Osteoblast (primary cell): ENCODE results near the gene HMSD. TPM values are rescaled to one million over a fixed set of nuclear protein-coding genes. Genes with fewer than 3 reads are reported as not detected.

Source experiments
- DNase-seq: peaks from one replicate; pipeline ENCODE4 v3.0.0; 2011; ENCODE audit warnings: low spot score, mixed read lengths; ENCODE audit not compliant: insufficient read length; ENCODE audit errors: missing footprints
- H2AFZ ChIP-seq: 2 replicates; pipeline ENCODE4 v1.6.0; 2011; ENCODE audit warnings: mild to moderate bottlenecking, low read length
- H3K27ac ChIP-seq: 2 replicates; pipeline ENCODE4 v1.5.1; 2011; ENCODE audit warnings: mild to moderate bottlenecking, low read depth, low read length, moderate library complexity
- H3K27me3 ChIP-seq: 2 replicates; pipeline ENCODE4 v1.6.0; 2012; ENCODE audit warnings: mild to moderate bottlenecking, control low read depth, inconsistent platforms, low read length, moderate library complexity; ENCODE audit not compliant: insufficient read depth
- H3K36me3 ChIP-seq: 2 replicates; pipeline ENCODE4 v1.5.1; 2011; ENCODE audit warnings: mild to moderate bottlenecking, low read length, control low read depth, moderate library complexity; ENCODE audit not compliant: insufficient read depth
- H3K4me1 ChIP-seq: 2 replicates; pipeline ENCODE4 v1.5.1; 2011; ENCODE audit warnings: mild to moderate bottlenecking, low read length, control low read depth, moderate library complexity; ENCODE audit not compliant: insufficient read depth
- H3K4me2 ChIP-seq: 2 replicates; pipeline ENCODE4 v1.6.0; 2011; ENCODE audit warnings: mild to moderate bottlenecking, low read length; ENCODE audit not compliant: insufficient read depth
- H3K4me3 ChIP-seq: fragments of 200-600 bp; sonication (generic); 3 replicates; pipeline ENCODE4 v1.5.1; 2012; ENCODE audit warnings: mild to moderate bottlenecking, low read length, inconsistent platforms; ENCODE audit not compliant: insufficient read depth
- H3K79me2 ChIP-seq: 2 replicates; pipeline ENCODE4 v1.6.0; 2012; ENCODE audit warnings: mild to moderate bottlenecking, low read length, control low read depth, inconsistent platforms; ENCODE audit not compliant: insufficient read depth
- H3K9me3 ChIP-seq: 2 replicates; pipeline ENCODE4 v1.5.1; 2011; ENCODE audit warnings: low read depth, low read length, control low read depth
- H4K20me1 ChIP-seq: 2 replicates; pipeline ENCODE4 v1.6.0; 2012; ENCODE audit warnings: mild to moderate bottlenecking, low read length, control low read depth; ENCODE audit not compliant: insufficient read depth
- CTCF ChIP-seq: IDR thresholded peaks from 2 replicates; pipeline ENCODE4 v1.5.1; 2011; ENCODE audit warnings: mild to moderate bottlenecking, low read depth, low read length, moderate library complexity; ENCODE audit errors: extremely low read depth
- total RNA-seq: library from RNA; depleted of rRNA; stranded (reverse); fragments of >200 nt; gene quantifications from 2 replicates; pipeline ENCODE4 v1.2.3, GENCODE V29; 2012

The HMSD gene
- total RNA-seq, 1 donor = 1.4 TPM

- DNase-seq = no peak
- Histone ChIP-seq H3K4me1 (peaks cover 3% of the 10 kb centered on the region), H3K9me3 (no peaks in the 10 kb centered on the region), H3K36me3 (no peaks in the 10 kb centered on the region), H3K79me2 (no peaks in the 10 kb centered on the region), H2AFZ (no peak overlapping the region), H3K4me2 (no peak overlapping the region), H3K4me3 (no peak overlapping the region), H3K27ac (no peak overlapping the region), H3K27me3 (peaks cover 6% of the 10 kb centered on the region), H4K20me1 (no peaks in the 10 kb centered on the region)
- no peak for TF ChIP-seq CTCF
Measured at GRCh38 chr18:63947051-63947790, 1.9 kb upstream of the HMSD start.

GRCh38 chr18:63951302-63951705 is 2.2 kb downstream of the HMSD start:
- H3K4me1 ChIP-seq = peaks cover 3% of the 10 kb centered on the region
- TF ChIP-seq CTCF = peak; percentile 45
- H2AFZ ChIP-seq = no peak overlapping the region
- H3K79me2 ChIP-seq = no peaks in the 10 kb centered on the region
- H3K4me2 ChIP-seq = no peak overlapping the region
- H3K27ac ChIP-seq = no peak overlapping the region
- no peak overlapping the region for H3K4me3 ChIP-seq
- H3K36me3 ChIP-seq = no peaks in the 10 kb centered on the region
- H4K20me1 ChIP-seq = no peaks in the 10 kb centered on the region
- H3K9me3 ChIP-seq = no peaks in the 10 kb centered on the region
- peaks cover 19% of the 10 kb centered on the region for H3K27me3 ChIP-seq
- peak; percentile 60 for DNase-seq

GRCh38 chr18:63953811-63954210 is 4.7 kb downstream of the HMSD start:
- Histone ChIP-seq H3K36me3 (no peaks in the 10 kb centered on the region), H3K79me2 (no peaks in the 10 kb centered on the region), H3K4me1 (peaks cover 2% of the 10 kb centered on the region), H4K20me1 (no peaks in the 10 kb centered on the region), H3K27ac (no peak overlapping the region), H3K9me3 (no peaks in the 10 kb centered on the region), H2AFZ (no peak overlapping the region), H3K4me3 (no peak overlapping the region), H3K27me3 (peaks cover 19% of the 10 kb centered on the region), H3K4me2 (no peak overlapping the region)
- DNase-seq = no peak
- no peak for TF ChIP-seq CTCF

- Histone ChIP-seq H3K9me3 (no peaks in the 10 kb centered on the region), H3K4me1 (no peaks in the 10 kb centered on the region), H3K4me2 (no peak overlapping the region), H3K27me3 (peaks cover 39% of the 10 kb centered on the region), H4K20me1 (no peaks in the 10 kb centered on the region), H2AFZ (no peak overlapping the region), H3K79me2 (no peaks in the 10 kb centered on the region), H3K4me3 (no peak overlapping the region), H3K36me3 (no peaks in the 10 kb centered on the region), H3K27ac (no peak overlapping the region)
- no peak for DNase-seq
- TF ChIP-seq CTCF = no peak
Measured at GRCh38 chr18:63956755-63957154, 7.7 kb downstream of the HMSD start.
